GM18868 (cell line): ENCODE measurements around the gene ST3GAL6.

ENCODE experiments used
- ATAC-seq: cut with Tn5 transposase; IDR thresholded peaks from one replicate; pipeline ENCODE4 v1.9.1; 2021; ENCODE audit warnings: mild to moderate bottlenecking, moderate library complexity; ENCODE audit not compliant: unreplicated experiment

The ST3GAL6 gene

GRCh38 chr3:98763076-98763475 lies at the start of gene ST3GAL6:
TSS of gene ST3GAL6 (plus strand) at chr3:98763340. CDS start at chr3:98768441, 5,101 bp downstream.
- peak; percentile 62 for ATAC-seq

- no peak for ATAC-seq
Observed at GRCh38 chr3:98713984-98714383, 49.2 kb upstream of the ST3GAL6 start.

- no peak for ATAC-seq
Observed at GRCh38 chr3:98717584-98717983, 45.6 kb upstream of the ST3GAL6 start.

- no peak for ATAC-seq
Observed at GRCh38 chr3:98718730-98719129, 44.4 kb upstream of the ST3GAL6 start.

- ATAC-seq, result no peak
Observed at GRCh38 chr3:98721776-98722175, 41.4 kb upstream of the ST3GAL6 start.

GRCh38 chr3:98722389-98722788 lies 40.8 kb upstream of the ST3GAL6 start:
- ATAC-seq, result no peak

GRCh38 chr3:98725352-98725751 lies 37.8 kb upstream of the ST3GAL6 start:
- no peak for ATAC-seq

- no peak for ATAC-seq
Observed at GRCh38 chr3:98726084-98726483, 37.1 kb upstream of the ST3GAL6 start.

- no peak for ATAC-seq
Observed at GRCh38 chr3:98727638-98728037, 35.5 kb upstream of the ST3GAL6 start.

- no peak for ATAC-seq
Observed at GRCh38 chr3:98728672-98729071, 34.5 kb upstream of the ST3GAL6 start.

- ATAC-seq, result peak; percentile 86
Observed at GRCh38 chr3:98730338-98730737, 32.8 kb upstream of the ST3GAL6 start.

GRCh38 chr3:98730886-98731537 lies 32.1 kb upstream of the ST3GAL6 start:
- no peak for ATAC-seq

- peak; percentile 45 for ATAC-seq
Observed at GRCh38 chr3:98731720-98732285, 31.3 kb upstream of the ST3GAL6 start.

- peak; percentile 23 for ATAC-seq
Observed at GRCh38 chr3:98732286-98733052, 30.7 kb upstream of the ST3GAL6 start.

GRCh38 chr3:98733053-98733811 lies 29.9 kb upstream of the ST3GAL6 start:
- peak; percentile 17 for ATAC-seq

- ATAC-seq, result no peak
Observed at GRCh38 chr3:98733812-98734281, 29.3 kb upstream of the ST3GAL6 start.

GRCh38 chr3:98734306-98734705 lies 28.8 kb upstream of the ST3GAL6 start:
- ATAC-seq, result no peak

GRCh38 chr3:98734735-98735134 lies 28.4 kb upstream of the ST3GAL6 start:
- ATAC-seq, result no peak

GRCh38 chr3:98735296-98735695 lies 27.8 kb upstream of the ST3GAL6 start:
- no peak for ATAC-seq

GRCh38 chr3:98735761-98736269 lies 27.3 kb upstream of the ST3GAL6 start:
- no peak for ATAC-seq

- no peak for ATAC-seq
Observed at GRCh38 chr3:98737301-98737700, 25.8 kb upstream of the ST3GAL6 start.
